Activated naive CD4-positive, alpha-beta T cell treated with anti-CD3 and anti-CD28 coated beads, Interleukin-2, amount 10 ng/mL, durations not matched to agents 7 days and 5 days (primary cell): ENCODE results near the gene FUT7.
A peak's percentile ranks its signal among the peaks of the same experiment; 100 is the strongest.
"Not testable (repeated sequence)": the region's sequence is repeated elsewhere in the genome, so short reads cannot be mapped to it uniquely, and the experiment has no call there.

ENCODE experiments used
- CTCF ChIA-PET: fragments of 350-600 bp; sonication (Branson Sonifier 250); formaldehyde crosslinking; loops from one replicate; lab custom pipeline; 2021; ENCODE audit warnings: antibody characterized with exemption; lab: Charles Lee
- DNase-seq: peaks from one replicate; pipeline ENCODE4 v3.0.0-alpha.2; 2020
- H3K27ac Mint-ChIP-seq: one replicate; pipeline ENCODE4 v1.8.0; 2021; ENCODE audit warnings: mild to moderate bottlenecking, moderate library complexity, mixed read lengths
- H3K27me3 Mint-ChIP-seq: one replicate; pipeline ENCODE4 v1.8.0; 2021; ENCODE audit warnings: mild to moderate bottlenecking, mixed read lengths
- H3K36me3 Mint-ChIP-seq: one replicate; pipeline ENCODE4 v1.8.0; 2021; ENCODE audit warnings: mixed read lengths
- H3K4me1 Mint-ChIP-seq: one replicate; pipeline ENCODE4 v1.8.0; 2021; ENCODE audit warnings: mixed read lengths
- H3K4me3 Mint-ChIP-seq: one replicate; pipeline ENCODE4 v1.8.0; 2021; ENCODE audit warnings: mild to moderate bottlenecking, moderate library complexity, mixed read lengths
- H3K9me3 Mint-ChIP-seq: one replicate; pipeline ENCODE4 v1.8.0; 2021; ENCODE audit warnings: mixed read lengths

Gene FUT7

DNA sequence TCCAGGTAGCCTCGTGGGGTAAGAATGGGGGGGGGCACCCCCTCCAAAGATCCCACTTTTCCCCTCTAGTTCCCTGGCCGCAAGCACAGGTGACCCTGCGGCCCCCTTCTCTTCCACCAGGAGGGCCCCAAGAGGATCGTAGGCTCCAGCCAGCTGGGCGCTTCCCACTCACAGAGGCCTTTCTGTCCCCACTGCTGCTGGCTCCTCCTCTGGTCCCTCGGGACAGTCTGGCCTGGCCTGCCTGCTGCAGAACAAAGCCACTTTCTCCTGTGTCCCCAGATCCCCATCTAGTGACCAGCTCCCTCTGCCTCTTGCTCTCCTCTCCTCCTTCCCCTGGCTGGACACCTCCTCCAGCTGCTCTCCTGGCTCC lies 39.0 kb upstream of the FUT7 start:
- CTCF ChIA-PET: interaction anchor here (0.6 to 9.6 kb wide), 7 partner anchors 11 to 166 kb away, joined by 3 to 103 read pairs (median 5); partner anchors contain the start of genes MAN1B1 and NPDC1
- no peak for DNase-seq
- Mint-ChIP-seq H3K4me3 (peak overlapping the region; percentile 80), H3K27me3 (peaks cover 11% of the 10 kb centered on the region), H3K36me3 (peaks cover 4% of the 10 kb centered on the region), H3K4me1 (peaks cover 34% of the 10 kb centered on the region), H3K27ac (peak overlapping the region; percentile 81), H3K9me3 (no peaks in the 10 kb centered on the region)

DNA sequence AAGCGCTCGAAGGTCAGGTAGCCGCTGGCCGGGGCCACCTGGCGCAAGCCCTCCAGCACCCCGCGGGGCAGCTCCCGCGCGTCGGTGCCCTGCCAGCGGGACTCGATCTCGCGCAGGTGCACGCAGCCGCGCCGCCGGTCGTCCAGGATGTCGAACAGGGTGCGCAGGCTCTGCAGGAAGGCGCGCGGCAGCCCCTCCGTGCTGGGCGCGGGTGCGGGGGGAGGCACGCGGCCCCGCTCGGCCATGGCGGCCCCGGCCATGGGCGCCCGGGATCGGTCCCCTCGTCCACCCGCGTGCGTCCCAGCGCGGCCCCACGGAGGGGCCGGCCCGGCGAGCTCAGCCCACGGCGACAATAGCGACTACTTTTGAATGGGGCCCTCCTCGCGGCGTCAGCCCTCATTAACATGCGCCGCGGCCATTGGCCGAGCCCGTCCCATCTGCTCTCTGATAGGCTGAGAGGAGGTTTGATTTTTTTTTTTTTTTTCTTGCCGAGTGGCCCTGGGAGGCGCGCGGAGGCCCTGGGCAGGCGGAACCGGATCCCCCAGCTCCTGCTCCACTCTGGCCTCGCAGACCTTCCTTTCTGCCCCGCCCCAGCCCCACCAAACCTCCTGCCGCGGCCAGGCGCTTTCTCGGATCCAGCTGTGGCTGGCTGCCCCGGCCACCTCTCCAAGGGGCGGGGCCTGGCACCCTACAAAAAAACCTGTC lies 38.5 kb upstream of the FUT7 start, which contains the start of gene SAPCD2:
SAPCD2 (minus strand) TSS at position 357 of the 705 bp plus-strand sequence; CDS start at position 260, 97 bp downstream.
- Mint-ChIP-seq H3K9me3 (no peaks in the 10 kb centered on the region), H3K4me3 (peak within 1 kb of the TSS; percentile 80), H3K27me3 (peaks cover 11% of the 10 kb centered on the region), H3K27ac (peak within 1 kb of the TSS; percentile 81), H3K4me1 (peaks cover 33% of the 10 kb centered on the region), H3K36me3 (peaks cover 7% of the 10 kb centered on the region)
- CTCF ChIA-PET: interaction anchor here (0.6 to 9.6 kb wide), 9 partner anchors 9 to 166 kb away, joined by 3 to 103 read pairs (median 6); partner anchors contain the start of genes MAN1B1 and NPDC1
- peak; percentile 93 for DNase-seq

DNA sequence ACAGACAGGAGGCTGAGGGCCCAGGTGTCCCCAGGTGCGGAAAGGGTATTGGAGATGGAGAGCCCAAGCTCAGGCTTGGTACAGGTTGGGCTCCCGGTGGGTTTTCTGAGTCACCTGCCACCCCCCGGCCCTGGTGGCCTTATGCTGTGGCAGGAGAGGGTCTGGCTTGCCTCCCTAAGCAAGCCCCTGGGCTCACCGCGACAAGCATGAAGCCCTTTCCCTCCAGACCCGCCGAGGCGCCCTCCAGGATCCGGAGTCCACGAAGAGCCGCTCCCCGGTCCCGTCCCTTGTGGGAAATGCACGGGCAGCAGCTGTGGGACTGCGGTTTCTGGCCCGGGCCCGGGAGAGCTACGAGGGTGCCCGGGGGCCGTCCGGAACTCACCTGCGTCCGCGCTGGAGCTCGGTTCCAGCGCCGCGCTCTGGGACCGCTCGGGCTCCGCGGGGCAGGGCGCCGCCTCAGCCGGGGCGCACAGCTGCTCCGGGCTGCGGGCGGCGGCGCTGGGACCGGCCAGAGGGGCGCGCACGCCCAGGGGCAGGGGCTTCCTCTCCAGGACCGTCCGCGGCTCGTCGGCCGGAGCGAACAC lies 37.7 kb upstream of the FUT7 start:
- DNase-seq: no peak
- no peak overlapping the region for H3K27ac Mint-ChIP-seq

DNA sequence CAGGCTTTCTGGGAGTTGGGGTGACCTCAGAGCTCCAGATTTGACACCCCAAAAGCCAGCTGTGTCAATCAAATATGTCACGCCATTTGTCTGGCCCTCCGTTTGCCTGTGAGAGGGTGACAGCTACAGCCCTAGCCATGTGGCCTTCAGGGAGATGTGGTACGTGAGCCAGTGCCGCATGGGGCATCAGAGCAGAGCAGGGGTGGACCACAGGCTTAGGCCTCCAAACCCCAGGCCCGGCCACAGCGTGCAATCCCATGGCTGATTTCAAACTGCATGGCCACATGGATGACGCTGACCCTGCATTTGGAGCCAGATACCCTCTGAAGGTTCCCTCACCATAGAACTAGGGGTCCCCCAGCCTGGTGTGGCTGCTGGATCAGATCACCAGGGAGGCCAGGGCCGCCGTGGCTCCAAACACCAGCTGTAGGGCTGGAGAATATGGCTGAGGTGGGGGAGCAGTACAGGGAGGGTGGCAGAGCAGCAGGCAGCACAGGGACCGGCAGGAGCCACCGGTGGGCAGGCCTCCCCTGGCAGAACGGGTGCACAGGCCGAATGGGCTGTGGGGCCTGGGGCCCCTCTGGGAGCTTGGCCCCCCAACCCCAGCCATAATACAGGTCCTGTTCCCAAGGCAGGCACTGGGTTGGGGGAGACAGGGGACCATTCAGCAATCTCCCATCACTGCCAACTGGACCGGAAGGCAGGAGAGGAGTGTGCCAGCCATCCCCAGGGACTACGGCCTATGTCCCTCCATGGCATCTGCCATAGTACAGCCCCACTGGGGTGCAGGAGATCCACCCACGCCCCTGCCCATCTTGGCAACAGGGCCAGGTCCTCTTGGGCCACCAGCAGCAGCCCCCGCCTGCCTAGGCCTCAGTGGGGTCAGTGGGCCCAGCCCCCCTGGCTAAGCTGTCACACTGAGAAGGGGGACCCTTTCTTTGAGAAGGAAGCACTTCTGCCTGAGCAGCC lies 36.9 kb upstream of the FUT7 start:
- Mint-ChIP-seq H3K36me3 (peaks cover 10% of the 10 kb centered on the region), H3K4me3 (peak overlapping the region; percentile 68), H3K27me3 (peaks cover 5% of the 10 kb centered on the region), H3K4me1 (peaks cover 33% of the 10 kb centered on the region), H3K9me3 (no peaks in the 10 kb centered on the region), H3K27ac (no peak overlapping the region)
- no peak for DNase-seq
- CTCF ChIA-PET: interaction anchor here (0.7 to 9.6 kb wide), 26 partner anchors 8 to 291 kb away, joined by 3 to 103 read pairs (median 5); partner anchors contain the start of genes AJM1, MAN1B1, NDOR1 and NPDC1

More for the DNA sequence above, 37.7 kb upstream of the FUT7 start:
- Mint-ChIP-seq H3K9me3 (no peaks in the 10 kb centered on the region), H3K36me3 (peaks cover 7% of the 10 kb centered on the region), H3K4me1 (peaks cover 33% of the 10 kb centered on the region), H3K4me3 (peak overlapping the region; percentile 68), H3K27me3 (peaks cover 7% of the 10 kb centered on the region)
- CTCF ChIA-PET: interaction anchor here (0.8 to 9.6 kb wide), 10 partner anchors 9 to 134 kb away, joined by 3 to 103 read pairs (median 7); partner anchors contain the start of gene NPDC1

DNA sequence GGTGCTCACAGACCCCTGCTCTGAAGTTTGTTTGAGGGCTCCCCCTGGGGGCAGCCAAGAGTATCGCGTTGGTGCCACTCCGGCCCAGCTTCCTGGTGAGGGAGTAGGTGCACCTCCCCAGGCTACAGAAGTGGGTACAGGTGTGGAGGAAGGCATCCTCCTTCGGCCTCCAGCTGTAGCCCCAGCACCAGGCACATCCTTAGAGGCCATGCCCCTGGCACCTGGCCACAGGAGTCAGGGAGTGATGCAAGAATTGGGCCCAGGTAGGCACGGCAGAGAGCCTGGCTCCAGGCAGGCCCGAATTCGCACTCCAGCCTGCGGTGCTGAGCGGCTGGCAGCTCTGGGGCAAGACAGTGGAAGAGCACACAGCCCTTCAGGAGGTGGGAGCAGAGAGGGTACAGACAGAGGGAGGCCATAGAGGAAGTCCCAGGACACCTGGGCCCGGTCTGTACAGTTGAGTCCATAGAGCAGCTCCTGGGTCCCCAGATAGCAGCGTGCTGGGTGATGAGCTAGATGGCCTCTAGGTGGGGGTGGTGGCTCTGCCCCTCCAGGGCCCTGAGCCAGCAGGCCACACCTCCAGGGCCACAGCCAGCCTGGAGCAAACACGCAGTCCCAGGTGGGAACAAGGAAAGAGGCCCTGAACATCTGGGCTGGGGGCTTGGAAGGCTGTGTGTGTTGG lies 36.1 kb upstream of the FUT7 start:
- Mint-ChIP-seq H3K4me1 (peaks cover 29% of the 10 kb centered on the region), H3K27ac (peak overlapping the region; percentile 81), H3K36me3 (peaks cover 10% of the 10 kb centered on the region), H3K27me3 (no peaks in the 10 kb centered on the region), H3K4me3 (peak overlapping the region; percentile 60), H3K9me3 (no peaks in the 10 kb centered on the region)
- CTCF ChIA-PET: interaction anchor here (0.6 to 9.6 kb wide), 28 partner anchors 7 to 377 kb away, joined by 3 to 103 read pairs (median 5); partner anchors contain the start of genes AJM1, MAN1B1, NDOR1 and NPDC1
- peak; percentile 92 for DNase-seq

DNA sequence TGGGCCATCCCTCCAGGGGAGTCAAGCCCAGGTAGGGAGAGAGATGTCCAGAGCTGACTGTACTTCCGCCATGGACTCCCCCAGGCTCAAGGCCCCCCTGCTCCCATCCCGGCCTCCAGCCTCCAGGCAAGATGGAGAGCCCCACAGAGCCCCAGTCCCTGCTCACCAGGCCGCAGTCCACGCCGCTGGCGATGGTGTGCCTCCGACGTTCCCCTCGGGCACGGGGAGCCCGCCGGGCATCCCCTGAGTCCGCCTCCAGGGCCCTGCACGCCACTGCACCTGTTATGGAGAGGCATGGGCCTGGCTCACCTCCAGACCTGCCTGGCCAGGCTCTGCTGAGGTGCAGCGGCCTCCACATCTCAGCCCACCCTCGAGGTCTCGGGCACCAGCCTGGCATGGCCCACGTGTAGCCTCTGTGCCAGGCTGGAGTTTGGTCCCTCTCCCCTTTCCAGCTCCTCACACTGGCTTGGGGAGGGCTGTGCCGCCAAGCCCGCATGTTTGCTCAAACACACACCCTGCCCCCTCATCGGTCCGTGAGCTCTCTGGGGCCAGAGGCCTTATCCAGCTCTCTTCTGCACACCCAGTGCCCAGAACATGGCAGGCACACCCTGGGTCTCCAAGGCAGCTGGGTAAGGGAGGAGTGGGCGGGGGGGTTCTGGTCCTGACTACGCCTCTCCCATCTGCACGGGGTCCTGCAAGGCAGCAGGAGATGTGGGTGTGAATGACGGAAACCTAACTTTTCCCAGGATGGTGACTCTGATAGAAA lies 34.4 kb upstream of the FUT7 start:
- CTCF ChIA-PET: interaction anchor here (0.7 to 9.6 kb wide), 9 partner anchors 10 to 288 kb away, joined by 3 to 103 read pairs (median 6); partner anchors contain the start of gene NPDC1
- Mint-ChIP-seq H3K4me3 (no peak overlapping the region), H3K9me3 (no peaks in the 10 kb centered on the region), H3K36me3 (peaks cover 10% of the 10 kb centered on the region), H3K4me1 (peaks cover 25% of the 10 kb centered on the region), H3K27me3 (no peaks in the 10 kb centered on the region), H3K27ac (no peak overlapping the region)
- no peak for DNase-seq

DNA sequence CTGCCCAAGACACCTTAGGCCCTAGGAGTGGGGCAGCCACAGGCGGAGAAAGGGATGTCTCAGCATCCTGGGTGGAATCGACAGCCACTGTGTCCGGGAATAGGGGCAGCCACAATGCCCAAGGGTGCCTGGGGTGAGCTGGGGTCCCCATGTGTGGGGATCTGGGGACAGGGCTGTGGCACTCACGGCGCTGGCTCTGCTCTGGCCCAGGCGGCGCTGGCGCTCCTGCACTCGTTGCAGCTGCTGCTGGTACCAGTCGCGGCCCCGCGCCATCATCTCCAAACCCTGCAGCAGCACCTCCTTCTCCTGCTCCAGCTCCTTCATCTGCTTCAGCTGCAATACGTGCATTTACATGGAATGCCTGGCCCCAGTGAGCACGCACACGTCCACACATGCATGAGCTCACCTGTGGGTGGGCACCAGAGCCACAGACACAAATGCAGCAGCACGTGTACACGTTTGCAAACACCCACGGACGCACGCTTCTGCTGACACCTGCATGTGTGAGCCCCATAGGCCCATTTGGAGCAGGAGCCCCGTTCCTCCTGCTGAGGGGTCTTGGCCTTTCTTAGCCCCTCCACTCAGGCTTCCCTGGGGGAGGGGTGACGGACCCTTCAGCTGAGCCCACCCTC lies 33.6 kb upstream of the FUT7 start:
- CTCF ChIA-PET: interaction anchor here (0.8 to 9.6 kb wide), 4 partner anchors 11 to 334 kb away, joined by 3 to 103 read pairs (median 5); partner anchors contain the start of gene NPDC1
- Mint-ChIP-seq H3K4me1 (peaks cover 17% of the 10 kb centered on the region), H3K36me3 (peaks cover 10% of the 10 kb centered on the region), H3K27ac (no peak overlapping the region), H3K27me3 (no peaks in the 10 kb centered on the region), H3K4me3 (no peak overlapping the region), H3K9me3 (no peaks in the 10 kb centered on the region)
- DNase-seq: no peak

DNA sequence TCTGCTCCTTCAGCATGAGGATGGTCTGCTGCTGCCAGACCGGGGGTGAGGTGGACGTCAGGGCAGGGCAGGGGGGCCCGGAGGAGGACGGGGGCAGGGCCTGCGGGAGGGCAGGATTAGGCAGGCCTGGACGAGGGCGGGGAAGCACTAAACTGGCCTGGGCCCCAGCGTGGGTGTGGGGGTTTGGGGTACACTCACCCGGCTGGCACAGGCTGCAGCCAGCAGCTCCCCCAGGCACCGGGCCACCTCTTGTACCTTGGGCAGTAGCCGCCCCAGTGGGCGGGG lies 32.9 kb upstream of the FUT7 start:
- H3K27ac Mint-ChIP-seq: no peak overlapping the region
- CTCF ChIA-PET: interaction anchor here (1.2 to 9.6 kb wide), 8 partner anchors 9 to 39 kb away, joined by 3 to 103 read pairs (median 6); partner anchors contain the start of gene NPDC1
- H3K9me3 Mint-ChIP-seq: no peaks in the 10 kb centered on the region
- no peak overlapping the region for H3K4me3 Mint-ChIP-seq
- DNase-seq: no peak
- H3K36me3 Mint-ChIP-seq: peaks cover 10% of the 10 kb centered on the region
- peaks cover 16% of the 10 kb centered on the region for H3K4me1 Mint-ChIP-seq
- H3K27me3 Mint-ChIP-seq: peaks cover 1% of the 10 kb centered on the region

DNA sequence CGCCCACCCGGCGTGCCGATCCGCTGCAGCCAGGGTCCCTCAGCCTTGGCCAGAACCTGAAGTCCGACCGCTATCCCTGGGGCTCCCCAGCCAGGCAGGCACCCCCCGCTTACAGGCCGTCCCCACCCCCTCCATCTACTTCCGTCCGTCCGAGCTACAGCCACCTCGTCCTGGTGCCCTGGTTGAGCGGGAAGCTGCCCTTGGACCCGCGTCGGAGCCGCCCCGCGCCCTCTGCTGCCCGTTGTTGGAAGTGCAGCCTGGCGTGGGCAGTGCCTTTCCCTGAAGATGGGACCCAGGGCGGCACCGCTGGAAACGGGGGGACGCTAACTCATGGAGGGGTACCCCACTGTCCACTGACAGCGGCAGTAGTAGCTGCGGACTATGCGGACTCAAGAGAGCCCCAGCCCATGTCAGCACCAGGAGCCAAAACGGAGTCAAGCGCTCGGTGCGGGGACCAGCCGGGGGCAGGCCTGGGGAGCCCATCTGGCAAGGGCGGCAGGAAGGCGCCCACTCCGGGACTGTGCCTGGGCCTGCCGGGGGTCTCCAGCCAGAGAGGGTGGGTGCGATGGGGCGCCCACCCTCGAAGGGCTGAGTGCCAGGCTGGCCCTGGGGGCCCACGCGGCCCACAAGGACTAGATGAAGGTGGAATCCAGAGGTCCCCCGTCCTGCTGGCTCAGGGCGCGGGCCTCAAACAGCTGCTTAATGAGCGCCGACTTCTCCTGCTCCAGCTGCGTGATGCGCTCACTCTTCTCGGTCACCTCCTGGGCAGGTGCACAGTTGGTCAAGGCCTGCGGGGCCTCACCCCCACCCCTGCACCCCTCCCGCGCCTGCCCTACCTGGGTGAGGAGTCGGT lies 32.4 kb upstream of the FUT7 start:
- H3K27me3 Mint-ChIP-seq: peaks cover 3% of the 10 kb centered on the region
- no peak overlapping the region for H3K27ac Mint-ChIP-seq
- H3K36me3 Mint-ChIP-seq: peaks cover 10% of the 10 kb centered on the region
- CTCF ChIA-PET: interaction anchor here (0.5 to 9.6 kb wide), 14 partner anchors 8 to 244 kb away, joined by 3 to 103 read pairs (median 4); partner anchors contain the start of genes MAN1B1 and NPDC1
- peak; percentile 69 for DNase-seq
- H3K9me3 Mint-ChIP-seq: no peaks in the 10 kb centered on the region
- peaks cover 16% of the 10 kb centered on the region for H3K4me1 Mint-ChIP-seq
- no peak overlapping the region for H3K4me3 Mint-ChIP-seq

DNA sequence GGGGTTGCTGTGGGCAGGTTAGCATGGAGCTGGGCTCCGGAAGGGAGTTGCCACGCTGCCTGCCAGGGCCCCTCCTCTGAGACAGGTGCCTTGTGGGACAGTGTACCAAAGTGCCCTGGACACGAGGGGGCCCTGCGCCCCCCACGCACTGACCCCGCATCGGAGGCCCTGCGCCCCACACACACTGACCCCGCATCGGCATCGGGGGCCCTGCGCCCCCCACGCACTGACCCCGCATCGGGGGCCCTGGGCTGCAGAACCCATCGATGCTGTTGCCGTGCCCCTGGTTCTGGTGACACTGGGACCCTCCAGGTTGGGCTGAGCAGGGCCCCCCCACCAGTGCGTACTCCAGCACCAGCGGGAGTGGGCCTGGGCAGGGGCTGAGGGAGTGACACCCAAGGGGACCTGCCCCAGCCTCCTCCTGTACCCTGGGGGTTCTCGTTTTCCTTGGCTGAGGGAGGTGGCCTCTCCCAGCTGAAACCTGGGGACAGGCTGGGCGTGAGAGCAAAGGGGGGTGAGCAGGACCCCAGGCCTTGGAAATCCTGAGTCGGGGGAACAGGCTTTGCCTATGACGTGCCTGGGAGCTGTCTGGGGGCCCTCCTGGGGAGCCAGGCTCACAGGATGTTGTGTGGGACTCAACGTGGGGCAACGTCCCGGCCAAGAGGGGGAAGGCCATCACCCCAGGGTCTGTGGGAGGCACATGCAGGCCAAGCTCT lies 31.6 kb upstream of the FUT7 start:
- Mint-ChIP-seq H3K27ac (no peak overlapping the region), H3K4me3 (no peak overlapping the region), H3K4me1 (peaks cover 9% of the 10 kb centered on the region), H3K9me3 (no peaks in the 10 kb centered on the region), H3K36me3 (peaks cover 10% of the 10 kb centered on the region), H3K27me3 (peaks cover 11% of the 10 kb centered on the region)
- DNase-seq: no peak
- CTCF ChIA-PET: interaction anchor here (0.5 to 9.6 kb wide), 14 partner anchors 8 to 243 kb away, joined by 3 to 103 read pairs (median 4); partner anchors contain the start of genes MAN1B1 and NPDC1

DNA sequence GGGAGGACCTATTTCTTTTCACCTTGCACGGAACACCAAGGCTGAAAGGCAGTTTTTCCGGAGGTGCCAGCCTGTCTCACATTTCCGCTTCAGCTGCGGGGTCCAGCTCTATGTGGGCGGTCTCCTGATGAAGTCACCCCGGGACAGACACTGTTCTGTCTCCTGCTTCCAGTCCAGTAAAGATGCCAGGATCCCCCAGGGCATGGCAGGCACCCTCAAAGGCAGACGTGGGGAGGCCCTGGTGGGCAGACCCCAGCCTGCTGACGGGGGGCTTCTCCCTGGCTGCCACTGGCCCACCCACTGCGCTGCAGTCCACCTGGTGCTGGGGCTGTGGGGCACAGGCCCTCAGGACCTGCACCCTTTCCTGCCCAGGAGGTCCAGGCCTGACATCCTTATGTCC lies 30.9 kb upstream of the FUT7 start:
- H3K27ac Mint-ChIP-seq, H3K36me3 Mint-ChIP-seq, H3K9me3 Mint-ChIP-seq, H3K4me3 Mint-ChIP-seq, DNase-seq, H3K4me1 Mint-ChIP-seq: not testable (repeated sequence)
- CTCF ChIA-PET: interaction anchor here (1.8 to 9.6 kb wide), 3 partner anchors 10 to 28 kb away, joined by 7 to 103 read pairs (median 11); partner anchors contain the start of gene NPDC1
- H3K27me3 Mint-ChIP-seq: peaks cover 16% of the 10 kb centered on the region
